HEK293 (cell line): ENCODE data around the gene AKAP12.

Experiments used
- BCL11B ChIP-seq: fragments of 450-650 bp; formaldehyde crosslinking; IDR thresholded peaks from 2 replicates; pipeline ENCODE4 v1.5.1; 2016; ENCODE audit warnings: low read depth, missing biosample characterization, missing genetic modification characterization
- HOXA7 ChIP-seq: sonication (generic); formaldehyde crosslinking; IDR thresholded peaks from 2 replicates; pipeline ENCODE4 v1.8.1; 2022; ENCODE audit warnings: missing genetic modification reagents, borderline replicate concordance
- KLF7 ChIP-seq: fragments of 450-650 bp; formaldehyde crosslinking; IDR thresholded peaks from 2 replicates; pipeline ENCODE4 v1.5.1; 2016; ENCODE audit warnings: missing biosample characterization, missing genetic modification characterization, borderline replicate concordance
- RBAK ChIP-seq: fragments of 450-650 bp; formaldehyde crosslinking; IDR thresholded peaks from 2 replicates; pipeline ENCODE4 v1.5.1; 2016; ENCODE audit warnings: missing biosample characterization, missing genetic modification characterization
- ZFP37 ChIP-seq: fragments of 450-650 bp; formaldehyde crosslinking; IDR thresholded peaks from 2 replicates; pipeline ENCODE4 v1.5.1; 2016; ENCODE audit warnings: missing biosample characterization, missing genetic modification characterization
- ZNF10 ChIP-seq: fragments of 450-650 bp; formaldehyde crosslinking; IDR thresholded peaks from 2 replicates; pipeline ENCODE4 v1.5.1; 2017; ENCODE audit warnings: missing biosample characterization, missing genetic modification characterization
- ZNF121 ChIP-seq: fragments of 450-650 bp; formaldehyde crosslinking; IDR thresholded peaks from 2 replicates; pipeline ENCODE4 v1.5.1; 2016; ENCODE audit warnings: missing biosample characterization, missing genetic modification characterization
- ZNF16 ChIP-seq: fragments of 450-650 bp; formaldehyde crosslinking; IDR thresholded peaks from 2 replicates; pipeline ENCODE4 v1.5.1; 2016; ENCODE audit warnings: low read depth, missing biosample characterization, missing genetic modification characterization
- ZNF24 ChIP-seq: fragments of 450-650 bp; formaldehyde crosslinking; IDR thresholded peaks from 2 replicates; pipeline ENCODE4 v1.5.1; 2016; ENCODE audit warnings: missing biosample characterization, missing genetic modification characterization
- ZNF248 ChIP-seq: fragments of 450-650 bp; formaldehyde crosslinking; IDR thresholded peaks from 2 replicates; pipeline ENCODE4 v1.5.1; 2017; ENCODE audit warnings: missing biosample characterization, missing genetic modification characterization
- ZNF311 ChIP-seq: fragments of 450-650 bp; formaldehyde crosslinking; IDR thresholded peaks from 2 replicates; pipeline ENCODE4 v1.5.1; 2017; ENCODE audit warnings: missing biosample characterization, missing genetic modification characterization, borderline replicate concordance
- ZNF341 ChIP-seq: fragments of 450-650 bp; formaldehyde crosslinking; IDR thresholded peaks from 2 replicates; pipeline ENCODE4; 2016; ENCODE audit warnings: low read depth, missing biosample characterization, missing genetic modification characterization
- ZNF366 ChIP-seq: fragments of 450-650 bp; formaldehyde crosslinking; conservative IDR thresholded peaks from 2 replicates; pipeline ENCODE4 v1.5.1; 2016; ENCODE audit warnings: missing biosample characterization, missing genetic modification characterization
- ZNF423 ChIP-seq: fragments of 450-650 bp; formaldehyde crosslinking; IDR thresholded peaks from 2 replicates; pipeline ENCODE4 v1.5.1; 2016; ENCODE audit warnings: missing biosample characterization, missing genetic modification characterization
- ZNF48 ChIP-seq: fragments of 450-650 bp; formaldehyde crosslinking; IDR thresholded peaks from 2 replicates; pipeline ENCODE4 v1.5.1; 2016; ENCODE audit warnings: missing biosample characterization, missing genetic modification characterization
- ZNF510 ChIP-seq: fragments of 450-650 bp; formaldehyde crosslinking; IDR thresholded peaks from 2 replicates; pipeline ENCODE4 v1.5.1; 2018; ENCODE audit warnings: mild to moderate bottlenecking, missing genetic modification characterization, missing biosample characterization; ENCODE audit not compliant: insufficient replicate concordance
- ZNF529 ChIP-seq: fragments of 450-650 bp; formaldehyde crosslinking; IDR thresholded peaks from 2 replicates; pipeline ENCODE4 v1.5.1; 2017; ENCODE audit warnings: missing genetic modification characterization, missing biosample characterization; ENCODE audit not compliant: insufficient replicate concordance
- ZNF658 ChIP-seq: fragments of 450-650 bp; formaldehyde crosslinking; IDR thresholded peaks from 2 replicates; pipeline ENCODE4; 2016; ENCODE audit warnings: missing biosample characterization, missing genetic modification characterization
- ZNF677 ChIP-seq: fragments of 450-650 bp; IDR thresholded peaks from 2 replicates; pipeline ENCODE4 v1.5.0; 2018; ENCODE audit warnings: missing biosample characterization, mild to moderate bottlenecking, missing genetic modification characterization, moderate library complexity
- ZNF792 ChIP-seq: fragments of 450-650 bp; formaldehyde crosslinking; IDR thresholded peaks from 2 replicates; pipeline ENCODE4 v1.5.1; 2016; ENCODE audit warnings: missing biosample characterization, missing genetic modification characterization
- ZNF830 ChIP-seq: fragments of 450-650 bp; IDR thresholded peaks from 2 replicates; pipeline ENCODE4 v1.5.0; 2018; ENCODE audit warnings: missing biosample characterization, missing genetic modification characterization, low read depth, mild to moderate bottlenecking, moderate library complexity
- TF ChIP-seq, protein P1 (sequence below): fragments of 450-650 bp; formaldehyde crosslinking; IDR thresholded peaks from 2 replicates; pipeline ENCODE4 v1.5.1; 2016; ENCODE audit warnings: missing biosample characterization, missing genetic modification characterization
- TF ChIP-seq, protein P2 (sequence below): fragments of 450-650 bp; formaldehyde crosslinking; IDR thresholded peaks from 2 replicates; pipeline ENCODE4 v1.5.1; 2017; ENCODE audit warnings: missing biosample characterization, mild to moderate bottlenecking, missing genetic modification characterization, moderate library complexity
- TF ChIP-seq, protein P3 (sequence below): fragments of 450-650 bp; formaldehyde crosslinking; IDR thresholded peaks from 2 replicates; pipeline ENCODE4 v1.5.1; 2016; ENCODE audit warnings: missing biosample characterization, missing genetic modification characterization
- TF ChIP-seq, protein P4 (sequence below): fragments of 450-650 bp; formaldehyde crosslinking; IDR thresholded peaks from 2 replicates; pipeline ENCODE4 v1.5.1; 2016; ENCODE audit warnings: missing biosample characterization, missing genetic modification characterization

The AKAP12 gene

DNA sequence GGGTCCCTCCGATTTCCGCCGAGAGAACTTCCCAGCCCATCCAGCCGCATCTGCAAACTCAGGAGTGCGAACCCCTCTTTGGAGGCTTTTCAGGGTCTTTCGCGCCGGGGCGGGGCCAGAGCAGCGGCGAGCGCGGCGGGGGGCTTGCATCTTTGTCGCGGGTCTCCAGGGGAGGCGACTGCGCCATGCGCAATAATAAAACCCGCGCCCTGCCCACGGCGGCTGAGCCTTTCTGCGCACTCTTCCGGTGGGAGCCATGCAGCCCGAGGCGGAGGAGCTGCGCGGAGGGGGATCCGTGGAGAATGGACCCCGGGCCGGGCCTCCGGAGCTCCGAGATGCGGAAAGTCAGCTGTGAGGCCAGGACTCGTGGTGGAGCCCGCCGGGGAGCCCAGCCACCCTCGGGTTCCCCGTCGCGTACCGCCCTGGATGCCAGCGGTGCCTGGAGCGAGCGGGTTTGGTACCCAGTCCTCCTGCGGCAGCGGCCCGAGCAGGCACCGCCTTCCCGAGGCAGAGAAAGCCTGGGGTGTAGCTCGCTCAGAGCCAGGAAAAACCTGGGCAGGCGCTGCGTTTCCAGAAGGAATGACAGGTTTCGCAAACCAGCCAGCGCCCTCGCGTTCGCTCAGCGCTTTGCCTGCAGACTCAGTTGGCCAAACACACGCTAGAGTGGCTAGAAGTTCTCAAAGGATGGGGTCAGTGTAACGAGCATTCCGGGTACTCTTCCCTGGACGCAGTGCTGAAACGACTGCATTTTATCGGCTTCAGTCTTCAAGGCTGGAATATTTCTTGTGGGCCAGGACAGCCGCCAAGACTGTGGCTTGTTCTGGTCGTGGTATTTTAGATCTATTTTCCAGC lies 1.2 kb downstream of the AKAP12 start (continued):
- 0 out of 2 replicates have a peak, but pooled peaks have one; percentile 45 for TF ChIP-seq ZFP37 (tag by site-specific recombination)
- no peak for TF ChIP-seq ZNF366 (tag by site-specific recombination)
- TF ChIP-seq KLF7 (tag by site-specific recombination), result no peak
- TF ChIP-seq, protein P1, sequence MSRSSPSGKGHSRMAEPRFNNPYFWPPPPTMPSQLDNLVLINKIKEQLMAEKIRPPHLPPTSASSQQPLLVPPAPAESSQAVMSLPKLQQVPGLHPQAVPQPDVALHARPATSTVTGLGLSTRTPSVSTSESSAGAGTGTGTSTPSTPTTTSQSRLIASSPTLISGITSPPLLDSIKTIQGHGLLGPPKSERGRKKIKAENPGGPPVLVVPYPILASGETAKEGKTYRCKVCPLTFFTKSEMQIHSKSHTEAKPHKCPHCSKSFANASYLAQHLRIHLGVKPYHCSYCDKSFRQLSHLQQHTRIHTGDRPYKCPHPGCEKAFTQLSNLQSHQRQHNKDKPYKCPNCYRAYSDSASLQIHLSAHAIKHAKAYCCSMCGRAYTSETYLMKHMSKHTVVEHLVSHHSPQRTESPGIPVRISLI (tag by site-specific recombination), result no peak
- no peak for TF ChIP-seq RBAK (tag by site-specific recombination)
- TF ChIP-seq HOXA7 (CRISPR knock-in tag), result no peak
- TF ChIP-seq ZNF792 (tag by site-specific recombination), result no peak
- TF ChIP-seq ZNF48 (tag by site-specific recombination), result no peak
- no peak for TF ChIP-seq ZNF658
- TF ChIP-seq ZNF24 (tag by site-specific recombination), result no peak
- TF ChIP-seq ZNF16 (tag by site-specific recombination), result no peak
- no peak for TF ChIP-seq ZNF341 (tag by site-specific recombination)
- TF ChIP-seq ZNF510, result no peak
- TF ChIP-seq, protein P2, sequence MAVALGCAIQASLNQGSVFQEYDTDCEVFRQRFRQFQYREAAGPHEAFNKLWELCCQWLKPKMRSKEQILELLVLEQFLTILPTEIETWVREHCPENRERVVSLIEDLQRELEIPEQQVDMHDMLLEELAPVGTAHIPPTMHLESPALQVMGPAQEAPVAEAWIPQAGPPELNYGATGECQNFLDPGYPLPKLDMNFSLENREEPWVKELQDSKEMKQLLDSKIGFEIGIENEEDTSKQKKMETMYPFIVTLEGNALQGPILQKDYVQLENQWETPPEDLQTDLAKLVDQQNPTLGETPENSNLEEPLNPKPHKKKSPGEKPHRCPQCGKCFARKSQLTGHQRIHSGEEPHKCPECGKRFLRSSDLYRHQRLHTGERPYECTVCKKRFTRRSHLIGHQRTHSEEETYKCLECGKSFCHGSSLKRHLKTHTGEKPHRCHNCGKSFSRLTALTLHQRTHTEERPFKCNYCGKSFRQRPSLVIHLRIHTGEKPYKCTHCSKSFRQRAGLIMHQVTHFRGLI (tag by site-specific recombination), result peak; percentile 49
- TF ChIP-seq ZNF121, result no peak
- TF ChIP-seq ZNF677, result no peak
- no peak for TF ChIP-seq ZNF248
- no peak for TF ChIP-seq ZNF830
- peak; percentile 89 for TF ChIP-seq ZNF423 (tag by site-specific recombination)
- TF ChIP-seq ZNF10 (tag by site-specific recombination), result no peak
- TF ChIP-seq BCL11B (tag by site-specific recombination), result no peak
- no peak for TF ChIP-seq ZNF529 (tag by site-specific recombination)
- no peak for TF ChIP-seq ZNF311 (tag by site-specific recombination)
- TF ChIP-seq, protein P3, sequence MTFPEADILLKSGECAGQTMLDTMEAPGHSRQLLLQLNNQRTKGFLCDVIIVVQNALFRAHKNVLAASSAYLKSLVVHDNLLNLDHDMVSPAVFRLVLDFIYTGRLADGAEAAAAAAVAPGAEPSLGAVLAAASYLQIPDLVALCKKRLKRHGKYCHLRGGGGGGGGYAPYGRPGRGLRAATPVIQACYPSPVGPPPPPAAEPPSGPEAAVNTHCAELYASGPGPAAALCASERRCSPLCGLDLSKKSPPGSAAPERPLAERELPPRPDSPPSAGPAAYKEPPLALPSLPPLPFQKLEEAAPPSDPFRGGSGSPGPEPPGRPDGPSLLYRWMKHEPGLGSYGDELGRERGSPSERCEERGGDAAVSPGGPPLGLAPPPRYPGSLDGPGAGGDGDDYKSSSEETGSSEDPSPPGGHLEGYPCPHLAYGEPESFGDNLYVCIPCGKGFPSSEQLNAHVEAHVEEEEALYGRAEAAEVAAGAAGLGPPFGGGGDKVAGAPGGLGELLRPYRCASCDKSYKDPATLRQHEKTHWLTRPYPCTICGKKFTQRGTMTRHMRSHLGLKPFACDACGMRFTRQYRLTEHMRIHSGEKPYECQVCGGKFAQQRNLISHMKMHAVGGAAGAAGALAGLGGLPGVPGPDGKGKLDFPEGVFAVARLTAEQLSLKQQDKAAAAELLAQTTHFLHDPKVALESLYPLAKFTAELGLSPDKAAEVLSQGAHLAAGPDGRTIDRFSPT (tag by site-specific recombination), result peak; percentile 72; the same call in 1 of the 2 replicates
- TF ChIP-seq, protein P4, sequence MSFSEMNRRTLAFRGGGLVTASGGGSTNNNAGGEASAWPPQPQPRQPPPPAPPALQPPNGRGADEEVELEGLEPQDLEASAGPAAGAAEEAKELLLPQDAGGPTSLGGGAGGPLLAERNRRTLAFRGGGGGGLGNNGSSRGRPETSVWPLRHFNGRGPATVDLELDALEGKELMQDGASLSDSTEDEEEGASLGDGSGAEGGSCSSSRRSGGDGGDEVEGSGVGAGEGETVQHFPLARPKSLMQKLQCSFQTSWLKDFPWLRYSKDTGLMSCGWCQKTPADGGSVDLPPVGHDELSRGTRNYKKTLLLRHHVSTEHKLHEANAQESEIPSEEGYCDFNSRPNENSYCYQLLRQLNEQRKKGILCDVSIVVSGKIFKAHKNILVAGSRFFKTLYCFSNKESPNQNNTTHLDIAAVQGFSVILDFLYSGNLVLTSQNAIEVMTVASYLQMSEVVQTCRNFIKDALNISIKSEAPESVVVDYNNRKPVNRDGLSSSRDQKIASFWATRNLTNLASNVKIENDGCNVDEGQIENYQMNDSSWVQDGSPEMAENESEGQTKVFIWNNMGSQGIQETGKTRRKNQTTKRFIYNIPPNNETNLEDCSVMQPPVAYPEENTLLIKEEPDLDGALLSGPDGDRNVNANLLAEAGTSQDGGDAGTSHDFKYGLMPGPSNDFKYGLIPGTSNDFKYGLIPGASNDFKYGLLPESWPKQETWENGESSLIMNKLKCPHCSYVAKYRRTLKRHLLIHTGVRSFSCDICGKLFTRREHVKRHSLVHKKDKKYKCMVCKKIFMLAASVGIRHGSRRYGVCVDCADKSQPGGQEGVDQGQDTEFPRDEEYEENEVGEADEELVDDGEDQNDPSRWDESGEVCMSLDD (tag by site-specific recombination), result 0 out of 2 replicates have a peak, but pooled peaks have one; percentile 26
